Measurements from ENCODE around the gene UGT1A10. TPM values are rescaled to one million over a fixed set of nuclear protein-coding genes. Genes with fewer than 3 reads are reported as not detected.

The UGT1A10 gene
- polyA plus RNA-seq, 1 donor from 2014 or later: not detected

DNA sequence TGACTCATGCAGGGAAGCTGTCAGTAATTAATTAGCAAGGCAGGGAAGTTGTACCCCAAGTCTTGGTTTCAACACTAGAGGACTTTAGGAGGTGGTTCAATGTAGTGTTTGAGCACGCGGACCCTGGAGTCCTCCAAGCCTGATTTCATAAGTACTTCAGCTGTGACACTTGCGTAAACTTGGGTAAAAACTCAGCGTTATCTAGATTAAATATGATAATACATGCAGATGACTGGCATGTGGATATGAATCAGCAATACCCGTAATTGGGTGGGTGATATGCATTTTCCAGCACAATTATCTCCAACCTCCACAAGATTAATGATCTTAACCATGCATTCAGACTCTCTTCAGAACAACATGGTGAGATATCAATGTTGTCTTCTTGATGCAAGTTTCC is 50.7 kb downstream of the UGT1A10 start:
- Histone ChIP-seq H3F3A (ENCODE audit: insufficient read depth, low read length, poor library complexity, severe bottlenecking) (no peaks in the 10 kb centered on the region), H3K4me3 (ENCODE audit: low read length) (no peak overlapping the region), H3K27ac (ENCODE audit: low read length) (no peak overlapping the region), H4K20me1 (ENCODE audit: insufficient read depth) (no peaks in the 10 kb centered on the region), H3K9ac (ENCODE audit: low read length) (no peak overlapping the region), H3K79me2 (replicated peaks; ENCODE audit: insufficient read depth, low read length) (no peaks in the 10 kb centered on the region), H3K9me2 (ENCODE audit: insufficient read depth, low read length) (no peaks in the 10 kb centered on the region), H3K36me3 (ENCODE audit: insufficient read depth, low read length) (no peaks in the 10 kb centered on the region), H3K27me3 (ENCODE audit: insufficient read depth, low read depth, low read length) (no peaks in the 10 kb centered on the region), H3K4me2 (ENCODE audit: low read length) (no peak overlapping the region), H2AFZ (ENCODE audit: low read depth, low read length) (no peak overlapping the region), H3K9me3 (ENCODE audit: low read length) (no peaks in the 10 kb centered on the region)
- TF ChIP-seq MXI1 (conservative IDR thresholded peaks at IDR 0.05; ENCODE audit: poor library complexity, severe bottlenecking): no peak
- no peak for TF ChIP-seq RAD21 (conservative IDR thresholded peaks at IDR 0.05)

DNA sequence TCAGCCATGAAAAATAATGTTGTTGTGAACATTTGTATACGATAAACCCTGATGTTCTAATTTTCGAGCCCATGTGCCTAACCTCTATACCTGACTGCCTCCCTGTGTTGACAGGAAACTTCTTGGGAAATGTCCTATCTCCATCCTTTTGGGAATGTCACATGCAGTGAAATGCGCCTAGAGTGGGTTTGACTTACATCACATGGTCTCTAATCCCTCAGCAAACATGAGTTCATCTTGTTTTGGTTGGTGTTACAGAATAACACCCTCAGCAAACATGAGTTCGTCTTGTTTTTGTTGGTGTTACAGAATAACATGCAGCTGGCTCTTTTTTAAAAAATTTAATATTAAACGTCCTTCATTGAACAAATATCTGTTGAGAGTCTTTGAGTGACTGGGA is 52.1 kb downstream of the UGT1A10 start:
- Histone ChIP-seq H3K27me3 (ENCODE audit: insufficient read depth, low read depth, low read length) (no peaks in the 10 kb centered on the region), H3K9me3 (ENCODE audit: low read length) (no peaks in the 10 kb centered on the region), H3K27ac (ENCODE audit: low read length) (no peak overlapping the region), H3K79me2 (replicated peaks; ENCODE audit: insufficient read depth, low read length) (no peaks in the 10 kb centered on the region), H4K20me1 (ENCODE audit: insufficient read depth) (no peaks in the 10 kb centered on the region), H3F3A (ENCODE audit: insufficient read depth, low read length, poor library complexity, severe bottlenecking) (no peaks in the 10 kb centered on the region), H2AFZ (ENCODE audit: low read depth, low read length) (no peak overlapping the region), H3K9me2 (ENCODE audit: insufficient read depth, low read length) (no peaks in the 10 kb centered on the region), H3K4me3 (ENCODE audit: low read length) (no peak overlapping the region), H3K36me3 (ENCODE audit: insufficient read depth, low read length) (no peaks in the 10 kb centered on the region), H3K9ac (ENCODE audit: low read length) (no peak overlapping the region), H3K4me2 (ENCODE audit: low read length) (no peak overlapping the region)
- TF ChIP-seq, protein P1, sequence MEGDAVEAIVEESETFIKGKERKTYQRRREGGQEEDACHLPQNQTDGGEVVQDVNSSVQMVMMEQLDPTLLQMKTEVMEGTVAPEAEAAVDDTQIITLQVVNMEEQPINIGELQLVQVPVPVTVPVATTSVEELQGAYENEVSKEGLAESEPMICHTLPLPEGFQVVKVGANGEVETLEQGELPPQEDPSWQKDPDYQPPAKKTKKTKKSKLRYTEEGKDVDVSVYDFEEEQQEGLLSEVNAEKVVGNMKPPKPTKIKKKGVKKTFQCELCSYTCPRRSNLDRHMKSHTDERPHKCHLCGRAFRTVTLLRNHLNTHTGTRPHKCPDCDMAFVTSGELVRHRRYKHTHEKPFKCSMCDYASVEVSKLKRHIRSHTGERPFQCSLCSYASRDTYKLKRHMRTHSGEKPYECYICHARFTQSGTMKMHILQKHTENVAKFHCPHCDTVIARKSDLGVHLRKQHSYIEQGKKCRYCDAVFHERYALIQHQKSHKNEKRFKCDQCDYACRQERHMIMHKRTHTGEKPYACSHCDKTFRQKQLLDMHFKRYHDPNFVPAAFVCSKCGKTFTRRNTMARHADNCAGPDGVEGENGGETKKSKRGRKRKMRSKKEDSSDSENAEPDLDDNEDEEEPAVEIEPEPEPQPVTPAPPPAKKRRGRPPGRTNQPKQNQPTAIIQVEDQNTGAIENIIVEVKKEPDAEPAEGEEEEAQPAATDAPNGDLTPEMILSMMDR (IDR thresholded peaks at IDR 0.05; ENCODE audit: poor library complexity, severe bottlenecking): no peak
- TF ChIP-seq TAF1 (IDR thresholded peaks at IDR 0.05; ENCODE audit: low read depth): no peak
- no peak for TF ChIP-seq MXI1 (conservative IDR thresholded peaks at IDR 0.05; ENCODE audit: poor library complexity, severe bottlenecking)
- TF ChIP-seq SMC3 (conservative IDR thresholded peaks at IDR 0.05; ENCODE audit: poor library complexity): no peak
- TF ChIP-seq EZH2 (IDR thresholded peaks at IDR 0.05; ENCODE audit: borderline replicate concordance, insufficient read depth, low read length, poor library complexity, severe bottlenecking): no peak
- no peak for TF ChIP-seq RAD21 (conservative IDR thresholded peaks at IDR 0.05)
- no peak for TF ChIP-seq EP300 (conservative IDR thresholded peaks at IDR 0.05; ENCODE audit: poor library complexity, severe bottlenecking)
- no peak for TF ChIP-seq POLR2AphosphoS5 (IDR thresholded peaks at IDR 0.05)
- no peak for TF ChIP-seq REST (IDR thresholded peaks at IDR 0.05; ENCODE audit: borderline replicate concordance)

GRCh38 chr2:233689031-233689430 is 52.8 kb downstream of the UGT1A10 start:
- Histone ChIP-seq H3F3A (ENCODE audit: insufficient read depth, low read length, poor library complexity, severe bottlenecking) (no peaks in the 10 kb centered on the region), H3K9ac (ENCODE audit: low read length) (no peak overlapping the region), H3K9me3 (ENCODE audit: low read length) (no peaks in the 10 kb centered on the region), H3K27me3 (ENCODE audit: insufficient read depth, low read depth, low read length) (no peaks in the 10 kb centered on the region), H3K4me2 (ENCODE audit: low read length) (no peak overlapping the region), H2AFZ (ENCODE audit: low read depth, low read length) (no peak overlapping the region), H3K9me2 (ENCODE audit: insufficient read depth, low read length) (no peaks in the 10 kb centered on the region), H3K27ac (ENCODE audit: low read length) (no peak overlapping the region), H3K79me2 (replicated peaks; ENCODE audit: insufficient read depth, low read length) (no peaks in the 10 kb centered on the region), H4K20me1 (ENCODE audit: insufficient read depth) (no peaks in the 10 kb centered on the region), H3K4me3 (ENCODE audit: low read length) (no peak overlapping the region), H3K36me3 (ENCODE audit: insufficient read depth, low read length) (no peaks in the 10 kb centered on the region)
- TF ChIP-seq TAF1 (IDR thresholded peaks at IDR 0.05; ENCODE audit: low read depth): no peak
- no peak for TF ChIP-seq EZH2 (IDR thresholded peaks at IDR 0.05; ENCODE audit: borderline replicate concordance, insufficient read depth, low read length, poor library complexity, severe bottlenecking)
- TF ChIP-seq, protein P1 (IDR thresholded peaks at IDR 0.05; ENCODE audit: poor library complexity, severe bottlenecking): no peak
- no peak for TF ChIP-seq RAD21 (conservative IDR thresholded peaks at IDR 0.05)
- TF ChIP-seq SMC3 (conservative IDR thresholded peaks at IDR 0.05; ENCODE audit: poor library complexity): no peak
- no peak for TF ChIP-seq EP300 (conservative IDR thresholded peaks at IDR 0.05; ENCODE audit: poor library complexity, severe bottlenecking)
- no peak for TF ChIP-seq MXI1 (conservative IDR thresholded peaks at IDR 0.05; ENCODE audit: poor library complexity, severe bottlenecking)
- TF ChIP-seq REST (IDR thresholded peaks at IDR 0.05; ENCODE audit: borderline replicate concordance): no peak
- TF ChIP-seq POLR2AphosphoS5 (IDR thresholded peaks at IDR 0.05): no peak

Measured in neural cell (in vitro differentiated cells).